Measurements from ENCODE around the gene MFN2. TPM values are rescaled to one million over a fixed set of nuclear protein-coding genes. Genes with fewer than 3 reads are reported as not detected.

Gene MFN2
- total and polyA plus RNA-seq, 2 of the 8 experiments (the other 6 are each of a cell fraction or from before 2014, with no cell fraction given): 34.0 to 62.5 TPM

DNA sequence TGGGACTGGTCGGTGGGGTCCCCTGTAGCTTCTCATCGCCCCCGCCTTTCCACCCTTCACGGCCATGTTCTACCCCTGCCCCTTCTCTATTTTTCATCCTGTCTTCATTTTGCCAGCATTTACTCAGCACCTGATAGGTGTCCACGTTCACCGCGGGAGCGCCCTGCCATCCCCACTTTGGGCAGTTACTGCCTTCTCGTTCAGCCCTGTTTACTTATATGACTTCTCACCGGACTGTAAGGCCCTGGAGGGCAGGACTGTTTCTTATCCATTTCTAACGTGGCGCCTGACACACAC, 380 bp downstream of the MFN2 start:
- Histone ChIP-seq H3K23ac (ENCODE audit: insufficient read length) (no peak overlapping the region), H3K79me1 (ENCODE audit: low read depth, low read length) (peaks cover 6% of the 10 kb centered on the region), H3K79me2 (ENCODE audit: control insufficient read depth in 1 of 2, insufficient read depth in 2 of 2, low read length in 2 of 2) (peaks cover under 1 to 47% of the 10 kb centered on the region in 2 experiments; a peak in 3 of 4 replicates), H3K18ac (ENCODE audit: extremely low read depth, low read length) (no peak overlapping the region; the same call in 1 of the 2 replicates), H4K91ac (replicated peaks; ENCODE audit: insufficient read length, low read length) (peak overlapping the region; percentile 25), H4K20me1 (replicated peaks in 1 of 2; ENCODE audit: control insufficient read depth in 1 of 2, insufficient read depth in 2 of 2, low read length in 2 of 2) (peaks cover 2 to 6% of the 10 kb centered on the region in 2 experiments), H2BK120ac (replicated peaks; ENCODE audit: low read depth, low read length) (no peak overlapping the region), H3K23me2 (ENCODE audit: low read depth, low read length) (peaks cover 9% of the 10 kb centered on the region; the same call in 1 of the 2 replicates), H3K4me3 (ENCODE audit: extremely low read depth in 1 of 4, insufficient read depth in 2 of 4, low read depth in 3 of 4, low read length in 4 of 4) (peak overlapping the region; percentile 78 to 94 (median 84)), H3K27me3 (replicated peaks in 1 of 4; ENCODE audit: control insufficient read depth in 3 of 4, extremely low read depth in 1 of 4, insufficient read depth in 3 of 4, low read length in 3 of 4) (no peaks in the 10 kb centered on the region), H3K36me3 (ENCODE audit: control insufficient read depth in 2 of 4, insufficient read depth in 4 of 4, low read length in 3 of 4) (peaks cover 7 to 22% (median 17%) of the 10 kb centered on the region in 4 experiments; a peak in 7 of 8 replicates), H3K9me3 (ENCODE audit: insufficient read depth in 2 of 2, low read depth in 1 of 2, low read length in 1 of 2) (no peaks in the 10 kb centered on the region), H3K4me1 (replicated peaks in 1 of 4; ENCODE audit: control insufficient read depth in 3 of 4, insufficient read depth in 4 of 4, low read length in 3 of 4) (peaks cover 0 to 5% (median 2%) of the 10 kb centered on the region in 4 experiments; a peak in 3 of 7 replicates), H2BK20ac (ENCODE audit: low read length) (no peak overlapping the region), H3K14ac (ENCODE audit: insufficient read length) (no peak overlapping the region), H2AFZ (ENCODE audit: low read length) (no peak overlapping the region), H4K5ac (ENCODE audit: insufficient read length, low read depth, low read length) (no peak overlapping the region), H3K27ac (ENCODE audit: low read depth, low read length) (peak overlapping the region; percentile 96), H2BK12ac (ENCODE audit: low read depth, low read length) (peak overlapping the region; percentile 75; the same call in 1 of the 2 replicates), H4K8ac (ENCODE audit: extremely low read depth, insufficient read depth, low read length) (peak overlapping the region; percentile 100; the same call in 1 of the 2 replicates), H3K4ac (replicated peaks; ENCODE audit: insufficient read length, low read depth, low read length) (no peak overlapping the region), H3K4me2 (ENCODE audit: insufficient read depth in 1 of 2, low read depth in 2 of 2, low read length in 2 of 2) (peak overlapping the region; percentile 74 to 78), H2AK5ac (ENCODE audit: low read depth, low read length) (0 out of 2 replicates have a peak overlapping the region, but pooled peaks have one; percentile 57), H3K56ac (replicated peaks; ENCODE audit: insufficient read length, low read depth, low read length) (no peak overlapping the region), H3K9ac (replicated peaks in 1 of 4; ENCODE audit: extremely low read depth in 1 of 4, low read depth in 3 of 4, low read length in 3 of 4) (peak overlapping the region; percentile 90 to 99 (median 90)), H2BK15ac (ENCODE audit: low read length) (no peak overlapping the region), H2BK5ac (ENCODE audit: low read depth, low read length) (peak overlapping the region; percentile 75)
- POLR2A ChIA-PET (ENCODE audit: partially characterized antibody): interaction anchor here (0.8 to 9.9 kb wide), 26 partner anchors 9 to 175 kb away, joined by 3 to 144 read pairs (median 5); partner anchors contain the start of genes CLCN6, KIAA2013, MIIP and MTHFR
- TF ChIP-seq KDM5A (IDR thresholded peaks at IDR 0.05; ENCODE audit: low read length): peak; percentile 77; the same call in 1 of the 2 replicates
- TF ChIP-seq JUND (IDR thresholded peaks at IDR 0.05; ENCODE audit: low read length): no peak
- no peak for TF ChIP-seq ZNF274 (IDR thresholded peaks at IDR 0.05; ENCODE audit: borderline replicate concordance, extremely low read depth, low read length)
- peak in 1 of 2 experiments; percentile 77; a peak in 1 of 3 replicates for TF ChIP-seq POLR2A (IDR thresholded peaks at IDR 0.05; ENCODE audit: control extremely low read depth in 1 of 2, low read depth in 2 of 2, low read length in 2 of 2)
- TF ChIP-seq RAD21 (IDR thresholded peaks at IDR 0.05 in 1 of 2, conservative IDR thresholded peaks at IDR 0.05 in 1 of 2; ENCODE audit: low read depth in 2 of 2, low read length in 2 of 2): no peak
- peak; percentile 2 for TF ChIP-seq ASH2L (IDR thresholded peaks at IDR 0.05; ENCODE audit: low read length)
- peak; percentile 56; the same call in 1 of the 2 replicates for TF ChIP-seq EGR1 (IDR thresholded peaks at IDR 0.05; ENCODE audit: borderline replicate concordance, low read depth, low read length)
- DNase-seq (ENCODE audit: low read depth in 1 of 2, low spot score in 2 of 2) (no peak), FAIRE-seq (no peak)
- WGBS, 2 experiments (ENCODE audit: extremely low coverage in 1 of 2, insufficient coverage in 1 of 2, insufficient read length in 1 of 2, insufficient replicate concordance in 2 of 2, low coverage in 1 of 2, low lambda C conversion rate in 2 of 2, missing lambda C conversion rate in 1 of 2): 3% methylated on average over 12 of the region's 12 CpGs; no CpG with 5 or more reads in 1 of the 2 experiments
- CTCF ChIA-PET (ENCODE audit: partially characterized antibody): interaction anchor here (1.5 to 3.3 kb wide), 3 partner anchors 12 to 16 kb away, joined by 4 to 21 read pairs (median 7); no protein-coding TSS in a partner anchor

Data from H1 (cell line).